ENCODE measurements around the gene MAP1LC3B2.

Gene MAP1LC3B2

GRCh38 chr12:116595672-116596071 is 36.5 kb downstream of the MAP1LC3B2 start:
- DNase-seq (ENCODE audit: low spot score): no peak

GRCh38 chr12:116597886-116598285 is 38.7 kb downstream of the MAP1LC3B2 start:
- no peak for DNase-seq (ENCODE audit: low spot score)

GRCh38 chr12:116598311-116599284 is 39.4 kb downstream of the MAP1LC3B2 start:
- DNase-seq (ENCODE audit: low spot score): no peak

DNA sequence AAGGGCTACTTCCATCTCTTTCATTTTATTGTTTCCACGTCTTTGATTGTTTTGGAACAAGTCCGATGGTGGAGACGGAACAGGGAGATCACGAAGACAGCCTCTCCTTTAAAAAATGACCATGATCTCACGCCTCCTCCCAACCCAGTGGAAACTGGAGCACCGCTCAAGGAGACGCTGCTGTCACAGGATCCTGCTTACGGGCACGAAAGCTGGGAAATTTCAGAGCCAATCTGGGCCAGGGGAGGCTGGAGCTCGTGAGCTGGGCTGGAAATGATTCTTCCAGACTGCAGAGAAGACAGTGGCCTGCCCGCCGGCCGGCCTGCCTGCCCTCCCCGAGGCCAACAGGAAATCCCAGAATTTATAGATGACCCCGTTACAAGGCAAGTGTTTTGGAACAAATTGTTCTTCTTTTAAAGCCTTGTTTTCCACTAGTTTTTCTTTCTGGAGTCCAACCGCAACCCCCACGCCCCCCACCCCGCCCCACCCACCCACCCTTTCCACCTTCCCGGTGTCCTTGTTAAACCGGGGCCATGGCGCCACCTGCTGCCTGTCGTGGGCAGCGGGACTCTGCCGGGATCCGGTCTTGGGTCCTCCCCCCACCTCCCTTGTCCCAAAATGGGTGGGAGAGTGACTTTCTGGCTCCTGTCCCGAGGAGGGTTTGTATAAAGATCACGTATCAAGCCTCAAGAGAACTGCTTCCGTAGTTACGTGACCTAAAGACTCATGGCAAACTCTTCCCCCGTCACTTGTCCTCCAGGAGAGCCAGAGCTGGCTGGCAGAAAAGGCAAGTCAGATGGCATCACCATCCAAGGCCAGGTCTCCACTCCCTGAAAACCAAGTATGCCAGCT is 40.3 kb downstream of the MAP1LC3B2 start:
- peak; percentile 86 for DNase-seq (ENCODE audit: low spot score)

DNA sequence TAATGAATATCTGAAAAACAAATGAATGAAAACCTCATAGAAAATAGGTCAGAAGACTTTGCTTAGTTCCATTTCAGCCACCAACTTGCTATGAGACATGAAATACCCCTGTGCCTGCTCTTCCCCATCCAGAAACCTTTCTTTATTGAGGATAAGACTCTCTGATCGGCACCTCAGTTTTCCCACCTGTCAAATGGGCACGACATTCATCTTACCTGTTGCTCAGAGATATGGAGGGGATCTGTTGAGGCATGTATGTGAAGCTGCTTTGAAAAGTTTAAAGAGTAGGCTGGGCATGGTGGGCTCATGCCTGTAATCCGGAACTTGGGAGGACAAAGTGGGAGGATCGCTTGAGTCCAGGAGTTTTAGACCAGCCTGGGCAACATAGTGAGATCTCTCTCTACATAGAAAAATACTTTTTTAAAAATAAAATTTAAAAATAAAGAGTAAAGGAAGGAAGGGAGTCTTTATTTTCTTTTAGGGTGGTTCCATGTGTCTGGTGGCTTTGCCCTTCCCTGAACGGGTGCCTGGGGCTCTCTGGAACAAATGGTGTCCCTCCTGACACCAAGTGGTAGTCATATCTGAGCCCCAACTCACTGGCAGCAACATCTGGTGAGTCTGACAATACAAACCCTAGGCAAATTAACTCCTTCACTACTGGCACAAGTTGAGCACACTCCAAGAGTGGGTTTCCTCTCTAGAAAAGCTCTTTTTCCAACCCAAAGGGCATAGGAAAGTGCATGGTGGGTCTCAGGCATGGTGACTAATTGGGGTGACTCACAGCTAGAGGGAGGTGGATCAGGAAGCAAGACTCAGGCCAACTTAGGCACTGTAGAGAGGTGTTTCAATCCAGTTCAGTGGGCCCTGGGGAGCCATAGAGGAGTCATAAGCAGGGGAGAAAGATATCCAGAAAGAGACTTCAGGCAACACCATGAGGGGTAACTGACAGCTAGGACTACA is 42.1 kb downstream of the MAP1LC3B2 start:
- no peak for DNase-seq (ENCODE audit: low spot score)

DNA sequence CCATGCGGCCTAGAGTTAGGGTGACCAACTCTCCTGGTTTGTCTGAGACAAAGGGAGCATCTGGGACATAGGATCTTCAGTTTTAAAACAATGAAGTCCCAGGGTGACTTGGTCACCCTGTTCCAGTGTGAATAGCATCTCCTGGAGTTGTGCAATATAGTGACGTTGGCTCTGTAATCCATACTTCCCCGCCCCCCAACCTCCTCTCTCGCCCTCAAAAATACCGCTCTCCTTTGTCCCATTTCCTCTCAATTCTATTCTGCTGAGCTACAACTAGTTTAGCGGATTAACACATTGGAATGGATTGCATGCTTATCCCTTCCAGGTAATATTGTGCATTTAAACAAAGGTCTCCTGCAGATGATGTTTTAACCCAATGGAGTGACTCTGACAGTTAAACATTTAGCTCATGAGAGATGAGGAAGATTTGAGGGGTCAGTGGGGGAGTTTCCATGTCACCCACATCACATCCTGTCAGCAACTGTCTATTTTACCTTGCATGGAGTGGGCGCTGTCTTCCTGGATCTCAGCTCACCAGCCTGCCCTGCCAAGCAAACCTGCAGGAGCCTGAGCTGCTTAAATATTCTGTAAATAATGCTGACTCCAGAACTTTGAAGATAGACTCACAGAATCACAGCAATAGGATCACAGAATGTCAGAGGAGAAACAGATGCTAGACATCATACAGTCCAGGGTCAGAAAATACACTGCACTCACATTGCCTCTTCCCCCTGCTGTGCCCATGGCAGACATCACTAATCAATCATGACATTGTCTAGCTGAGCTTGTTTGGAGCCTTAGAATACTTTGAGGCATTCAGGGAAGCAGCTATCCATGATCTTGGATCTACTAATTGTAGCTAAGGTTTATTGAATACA is 43.0 kb downstream of the MAP1LC3B2 start:
- no peak for DNase-seq (ENCODE audit: low spot score)

DNA sequence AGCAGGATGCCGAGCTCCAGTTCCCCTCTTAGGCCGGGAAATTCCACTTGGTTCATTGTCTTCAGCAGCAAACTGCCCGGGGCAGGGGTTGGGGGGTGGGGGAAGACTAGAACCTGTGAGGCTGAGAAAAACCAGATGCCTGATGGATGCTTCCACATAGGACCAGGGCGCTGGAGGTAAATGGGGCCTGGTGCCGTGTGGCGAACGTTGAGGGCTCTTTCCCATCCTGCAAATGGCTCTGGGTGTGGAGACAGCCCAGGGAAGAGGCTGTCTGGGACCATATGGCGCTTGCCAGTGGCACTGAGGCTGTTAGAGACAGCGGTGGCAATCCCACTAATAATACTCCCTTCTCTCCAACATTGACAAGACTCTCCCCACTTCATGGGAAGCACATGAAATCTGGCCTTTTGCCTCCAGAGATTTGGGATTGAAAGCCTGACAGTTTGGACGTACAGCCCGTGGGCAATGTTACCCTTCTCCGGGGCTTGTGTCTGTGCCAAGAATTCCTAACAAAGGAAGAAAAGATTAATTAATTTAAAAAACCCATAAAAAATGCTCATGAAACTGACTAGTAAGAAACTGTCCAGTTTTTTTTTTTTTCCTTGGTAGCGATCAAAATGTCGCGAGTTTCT is 44.5 kb downstream of the MAP1LC3B2 start:
- DNase-seq (ENCODE audit: low spot score): no peak

GRCh38 chr12:116604178-116604895 is 45.2 kb downstream of the MAP1LC3B2 start:
- DNase-seq (ENCODE audit: low spot score): no peak

GRCh38 chr12:116604951-116605641 is 45.9 kb downstream of the MAP1LC3B2 start:
- DNase-seq (ENCODE audit: low spot score): no peak

GRCh38 chr12:116606397-116606796 is 47.2 kb downstream of the MAP1LC3B2 start:
- DNase-seq (ENCODE audit: low spot score): no peak

DNA sequence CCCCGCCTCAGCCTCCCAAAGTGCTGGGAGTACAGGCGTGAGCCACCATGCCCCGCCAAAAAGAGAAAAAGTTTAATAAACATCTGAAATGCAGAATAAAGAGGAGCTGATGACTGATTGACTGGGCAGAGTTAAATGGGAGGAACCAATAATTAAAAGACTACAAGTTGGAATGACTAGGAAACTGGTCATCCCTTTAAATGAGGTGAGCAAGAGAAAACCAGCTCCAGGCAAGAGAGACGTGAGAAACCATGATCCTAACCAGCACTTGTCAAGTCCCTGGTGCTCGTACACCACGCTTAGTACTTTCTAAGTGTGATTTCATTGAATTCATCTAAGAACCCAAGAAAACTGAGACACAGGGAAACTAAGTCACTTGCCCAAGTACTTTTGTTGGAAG is 47.9 kb downstream of the MAP1LC3B2 start:
- no peak for DNase-seq (ENCODE audit: low spot score)

DNA sequence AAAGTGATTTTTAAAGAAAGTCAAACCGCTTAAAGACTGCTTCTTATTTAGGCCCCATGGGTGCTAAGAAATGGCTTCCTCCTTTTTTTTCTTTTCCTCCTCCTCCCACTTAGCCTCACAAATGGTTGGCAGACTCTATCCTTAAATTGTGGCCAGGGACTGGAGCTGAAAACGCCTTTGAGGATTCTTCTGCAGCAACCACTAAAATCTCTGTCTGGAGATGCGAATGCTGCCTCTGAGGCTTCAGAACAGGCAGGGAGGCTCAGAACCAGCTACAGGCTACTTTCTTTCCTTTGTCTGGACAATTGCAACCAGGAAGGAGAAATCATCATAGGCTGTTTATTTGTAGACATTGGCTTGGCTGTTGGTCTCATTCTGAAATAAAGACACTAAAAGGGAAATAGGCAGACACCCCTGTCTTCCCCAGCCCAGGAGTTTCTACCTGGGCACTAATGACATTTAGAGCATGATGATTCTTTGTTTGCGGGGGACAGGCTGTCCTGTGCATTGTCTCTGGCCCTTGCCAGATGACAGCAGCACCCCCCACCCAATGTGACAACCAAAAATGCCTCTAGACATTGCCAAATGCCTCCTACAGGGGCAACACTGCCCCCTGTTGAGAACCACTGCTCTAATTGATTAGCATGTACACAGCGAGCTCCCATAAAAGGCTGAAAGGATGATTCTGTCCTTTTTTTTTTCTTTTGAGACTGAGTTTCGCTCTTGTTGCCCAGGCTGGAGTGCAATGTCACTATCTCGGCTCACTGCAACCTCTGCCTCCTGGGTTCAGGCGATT is 50.3 kb downstream of the MAP1LC3B2 start:
- no peak for DNase-seq (ENCODE audit: low spot score)

DNA sequence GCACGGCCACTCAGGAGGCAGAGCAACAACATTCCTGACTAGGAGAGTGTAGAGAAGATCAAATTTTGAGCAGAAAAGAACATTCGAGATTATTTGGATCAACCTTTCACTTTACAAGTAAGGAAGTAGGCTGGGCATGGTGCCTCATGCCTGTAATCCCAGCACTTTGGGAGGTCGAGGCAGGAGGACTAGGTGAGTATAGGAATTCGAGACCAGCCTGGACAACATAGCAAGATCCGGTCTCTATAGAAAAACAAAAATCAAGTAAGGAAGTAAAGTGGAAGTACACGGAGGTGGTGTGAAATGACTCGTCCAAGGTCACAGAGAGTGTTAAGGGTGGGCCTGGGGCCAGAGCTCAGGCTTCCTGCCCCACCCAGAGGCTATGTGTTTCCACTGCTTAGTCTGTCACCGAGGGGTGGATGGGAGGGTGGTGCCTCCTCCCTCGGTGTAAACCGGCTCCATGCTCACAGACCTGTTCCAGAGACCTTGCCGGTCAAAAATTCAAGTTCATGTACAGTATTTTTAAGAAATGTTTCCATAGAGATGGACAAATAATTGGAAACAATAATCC is 51.9 kb downstream of the MAP1LC3B2 start:
- no peak for DNase-seq (ENCODE audit: low spot score)

DNA sequence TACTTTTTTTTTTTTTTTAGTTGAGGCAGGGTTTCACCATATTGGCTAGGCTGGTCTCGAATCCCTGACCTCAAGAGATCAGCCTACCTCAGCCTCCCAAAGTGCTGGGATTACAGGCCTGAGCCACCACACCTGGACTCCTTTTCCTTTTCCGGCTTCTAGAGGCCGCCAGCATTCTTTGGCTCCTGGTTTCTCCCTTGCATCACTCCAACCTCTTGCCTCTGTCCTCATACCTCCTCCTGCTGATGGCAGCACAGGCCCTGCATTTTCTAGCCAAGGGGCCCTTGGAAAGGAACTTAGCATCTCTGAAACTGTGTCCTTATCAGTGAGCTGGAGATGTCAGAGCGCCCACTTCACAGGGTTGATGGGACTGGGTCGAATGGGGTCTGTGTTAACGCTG is 53.3 kb downstream of the MAP1LC3B2 start:
- DNase-seq (ENCODE audit: low spot score): no peak

- DNase-seq (ENCODE audit: low spot score): no peak
These were observed 54.1 kb downstream of the MAP1LC3B2 start for GRCh38 chr12:116613256-116613655.

DNA sequence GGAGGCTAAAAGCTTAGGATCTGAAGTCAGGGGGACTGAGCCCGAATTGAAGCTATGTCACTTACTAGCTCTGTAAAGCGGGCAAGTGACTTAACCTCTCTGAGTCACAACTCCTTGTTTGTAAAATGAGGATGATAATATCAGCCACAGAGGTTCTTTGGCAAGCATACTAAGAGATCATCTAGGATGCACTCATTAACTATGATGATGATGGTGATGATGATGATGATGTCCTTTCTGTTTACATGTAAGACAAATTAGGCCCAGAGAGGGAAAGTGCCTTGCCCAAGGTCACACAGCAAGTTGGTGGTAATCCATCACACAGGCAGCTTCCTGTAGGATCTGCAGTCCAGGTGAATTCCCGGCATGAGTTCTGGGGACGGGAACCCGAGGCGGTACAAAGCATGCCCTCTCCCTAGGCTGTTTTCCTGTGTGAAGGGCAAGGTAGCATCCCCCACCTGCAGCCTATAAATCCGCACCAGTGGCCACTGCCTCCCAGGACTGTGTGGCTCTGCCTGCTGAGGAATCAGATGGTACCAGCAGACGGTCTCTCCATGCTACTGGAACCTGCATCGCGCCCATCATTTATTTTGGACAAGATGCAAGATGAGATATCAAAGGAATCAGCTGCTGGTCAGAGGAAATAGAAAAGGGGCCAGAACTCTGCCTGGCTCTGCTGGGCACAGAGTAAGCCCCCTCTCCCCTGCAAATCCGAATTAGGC is 55.2 kb downstream of the MAP1LC3B2 start:
- no peak for DNase-seq (ENCODE audit: low spot score)

All from D341Med (cell line).